Measurements from ENCODE around the gene KDELR3.

DNA sequence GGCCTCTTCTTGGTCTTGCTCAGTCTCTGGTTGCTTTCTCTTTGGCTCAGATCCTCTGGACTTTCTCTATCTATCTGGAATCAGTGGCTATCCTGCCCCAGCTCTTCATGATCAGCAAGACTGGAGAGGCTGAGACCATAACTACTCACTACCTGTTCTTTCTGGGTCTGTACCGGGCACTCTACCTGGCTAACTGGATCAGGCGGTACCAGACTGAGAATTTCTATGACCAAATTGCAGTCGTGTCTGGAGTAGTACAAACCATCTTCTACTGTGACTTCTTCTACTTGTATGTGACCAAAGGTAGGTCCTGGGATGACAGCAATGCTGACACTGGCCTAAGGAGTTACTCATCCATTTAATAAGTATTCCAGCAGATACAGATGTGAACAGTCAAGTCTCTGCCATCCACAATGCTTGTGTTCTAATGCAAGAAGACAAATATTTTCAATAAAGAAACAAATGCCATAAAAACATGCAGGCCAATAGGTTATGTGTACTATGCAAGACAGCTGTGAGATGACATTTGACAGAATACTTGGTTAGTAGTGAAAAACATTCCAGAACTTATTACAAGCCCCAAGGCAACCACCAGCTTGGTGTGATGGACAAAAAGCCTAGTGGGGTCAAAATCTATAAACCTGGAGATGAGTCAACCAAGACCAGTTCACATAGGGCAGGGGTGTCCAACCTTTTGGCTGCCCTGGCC is 13.4 kb downstream of the KDELR3 start:
- TF ChIP-seq MXI1 (conservative IDR thresholded peaks at IDR 0.05; ENCODE audit: poor library complexity, severe bottlenecking) (no peak), CTCF (IDR thresholded peaks at IDR 0.05; ENCODE audit: poor library complexity, severe bottlenecking) (no peak)
